Subcutaneous adipose tissue (tissue), 4 donors: ENCODE results near the gene UBE3A. TPM values are rescaled to one million over a fixed set of nuclear protein-coding genes. Genes with fewer than 3 reads are reported as not detected.

Experiments used
- CTCF ChIP-seq: fragments of 450-650 bp; IDR thresholded peaks from one replicate; pipeline ENCODE4 v1.5.1; 2016; ENCODE audit warnings: low read depth, mild to moderate bottlenecking, control low read depth, antibody characterized with exemption, moderate library complexity
- total RNA-seq, 4 donors: library from RNA; depleted of rRNA; stranded (reverse); fragments of >200 nt; gene quantifications; one replicate each; pipeline ENCODE4 v1.1.0, GENCODE V29; 2016

The UBE3A gene
- total RNA-seq, 4 donors from 2014 or later: 56.7 to 94.6 (median 64.8) TPM

DNA sequence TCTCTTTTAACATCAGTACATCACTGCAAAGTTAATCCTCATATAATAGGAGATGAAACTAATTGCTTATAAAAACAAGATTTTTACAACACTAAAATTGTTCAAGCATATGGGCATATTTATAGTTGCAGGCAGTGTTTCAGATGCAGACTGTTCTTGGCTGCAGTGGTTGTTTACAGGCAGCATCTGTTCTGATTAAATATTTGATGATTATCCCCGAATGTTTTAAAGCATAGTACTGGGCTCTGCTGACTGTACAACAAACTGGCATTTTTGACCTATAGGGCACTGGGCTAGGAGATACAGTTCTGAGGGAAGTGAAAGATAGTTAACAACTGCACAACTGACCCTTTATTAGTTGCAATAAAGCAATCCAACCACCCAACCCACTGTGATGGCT, 113.6 kb downstream of the UBE3A start:
- no peak for TF ChIP-seq CTCF

GRCh38 chr15:25323420-25323819, 115.4 kb downstream of the UBE3A start:
- TF ChIP-seq CTCF: no peak

DNA sequence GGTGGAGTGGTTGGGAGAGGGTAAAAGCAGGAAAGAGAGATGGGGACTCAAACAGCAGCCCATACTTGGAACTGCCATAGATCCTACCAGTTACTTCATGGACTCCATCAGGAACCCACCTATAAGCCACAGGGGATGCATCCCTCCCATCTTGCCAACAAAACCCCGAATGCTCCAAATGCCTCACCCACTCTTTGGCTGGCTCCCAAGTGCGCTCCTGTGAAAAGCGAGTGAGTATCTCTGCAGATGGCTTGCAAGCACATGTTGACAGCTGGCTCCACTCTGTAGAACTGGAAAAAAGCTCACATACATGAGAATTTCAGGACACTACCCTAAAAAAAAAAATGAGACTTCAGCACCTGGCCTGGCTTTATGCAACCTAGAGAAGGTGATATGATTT, 151.0 kb downstream of the UBE3A start:
- no peak for TF ChIP-seq CTCF
